ENCODE data around the gene MYO6. TPM values are rescaled to one million over a fixed set of nuclear protein-coding genes. Genes with fewer than 3 reads are reported as not detected.

Gene MYO6
- total RNA-seq, 1 experiment from 2014 or later = 2.0 TPM

DNA sequence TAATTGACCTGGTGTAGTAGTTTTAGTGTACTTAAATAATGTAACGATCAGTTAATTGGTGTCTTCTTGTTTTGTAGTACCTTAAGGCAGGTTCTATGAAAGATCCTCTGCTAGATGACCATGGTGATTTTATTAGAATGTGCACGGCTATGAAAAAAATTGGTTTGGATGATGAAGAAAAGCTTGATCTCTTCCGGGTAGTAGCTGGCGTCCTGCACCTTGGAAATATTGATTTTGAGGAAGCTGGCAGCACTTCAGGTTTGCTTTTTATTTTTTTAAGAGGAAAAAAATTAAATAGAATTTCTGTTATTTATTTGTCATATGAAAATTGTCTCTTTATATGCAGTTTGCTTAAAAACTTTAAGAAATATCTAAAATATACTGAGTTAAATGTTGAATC, 99.2 kb downstream of the MYO6 start:
- Histone ChIP-seq H3K9me2 (replicated peaks; ENCODE audit: insufficient read depth, low read length) (no peaks in the 10 kb centered on the region), H3K4me2 (ENCODE audit: low read depth, low read length, poor library complexity, severe bottlenecking) (no peak overlapping the region), H3K9me3 (ENCODE audit: low read length) (no peaks in the 10 kb centered on the region), H4K20me1 (ENCODE audit: insufficient read depth, low read depth, low read length) (no peaks in the 10 kb centered on the region), H3K4me1 (ENCODE audit: low read length) (no peaks in the 10 kb centered on the region), H3K9ac (ENCODE audit: low read length) (no peak overlapping the region), H2AFZ (ENCODE audit: low read length) (no peak overlapping the region), H3K79me2 (ENCODE audit: low read length) (no peaks in the 10 kb centered on the region), H3K27me3 (ENCODE audit: low read length) (no peaks in the 10 kb centered on the region), H3K27ac (ENCODE audit: low read length) (no peak overlapping the region), H3K36me3 (ENCODE audit: insufficient read depth, low read length) (no peaks in the 10 kb centered on the region), H3K4me3 (ENCODE audit: low read length) (no peak overlapping the region)
- DNase-seq = no peak

DNA sequence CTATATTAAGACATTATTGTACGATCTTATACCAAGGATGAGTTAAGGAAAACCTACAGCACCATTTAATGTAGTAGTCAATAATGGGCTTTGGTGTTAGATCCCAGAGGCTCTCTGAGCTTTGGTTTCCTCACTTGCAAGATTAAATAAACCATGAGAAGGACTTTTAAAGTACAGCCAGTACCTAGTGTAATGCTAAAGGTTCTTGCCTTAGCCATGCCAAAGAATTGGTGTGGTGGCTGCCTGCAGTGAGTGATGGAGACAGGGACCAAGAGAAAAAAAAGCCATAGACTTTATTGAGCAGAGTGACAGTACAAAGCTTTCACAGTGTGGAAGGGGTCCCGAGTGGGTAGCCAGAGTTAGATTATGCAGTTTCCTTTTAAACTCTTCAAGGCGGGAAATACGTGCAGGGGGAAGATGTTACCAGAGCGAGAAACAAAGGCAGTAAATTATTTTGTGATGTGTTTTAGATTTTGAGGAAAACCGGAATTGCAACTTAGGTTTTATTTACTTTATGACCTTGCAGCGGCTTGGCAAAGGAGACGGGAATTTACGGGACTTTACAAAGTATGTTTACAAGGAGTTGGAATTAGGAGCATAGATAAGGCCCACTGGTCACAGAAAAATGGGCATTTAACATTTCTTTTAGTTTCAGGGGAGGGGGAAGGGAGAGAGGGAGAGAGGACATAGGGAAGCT, 100.4 kb downstream of the MYO6 start:
- Histone ChIP-seq H3K9me2 (replicated peaks; ENCODE audit: insufficient read depth, low read length) (no peaks in the 10 kb centered on the region), H3K36me3 (ENCODE audit: insufficient read depth, low read length) (no peaks in the 10 kb centered on the region), H3K9ac (ENCODE audit: low read length) (no peak overlapping the region), H2AFZ (ENCODE audit: low read length) (no peak overlapping the region), H3K79me2 (ENCODE audit: low read length) (no peaks in the 10 kb centered on the region), H3K27me3 (ENCODE audit: low read length) (no peaks in the 10 kb centered on the region), H3K4me2 (ENCODE audit: low read depth, low read length, poor library complexity, severe bottlenecking) (no peak overlapping the region), H3K4me3 (ENCODE audit: low read length) (no peak overlapping the region), H3K4me1 (ENCODE audit: low read length) (no peaks in the 10 kb centered on the region), H3K27ac (ENCODE audit: low read length) (no peak overlapping the region), H4K20me1 (ENCODE audit: insufficient read depth, low read depth, low read length) (no peaks in the 10 kb centered on the region), H3K9me3 (ENCODE audit: low read length) (no peaks in the 10 kb centered on the region)
- no peak for DNase-seq

- no peaks in the 10 kb centered on the region for H3K27me3 ChIP-seq (ENCODE audit: low read length)
- no peaks in the 10 kb centered on the region for H3K36me3 ChIP-seq (ENCODE audit: insufficient read depth, low read length)
- no peaks in the 10 kb centered on the region for H4K20me1 ChIP-seq (ENCODE audit: insufficient read depth, low read depth, low read length)
- no peak overlapping the region for H3K9ac ChIP-seq (ENCODE audit: low read length)
- H3K4me2 ChIP-seq (ENCODE audit: low read depth, low read length, poor library complexity, severe bottlenecking) = no peak overlapping the region
- H3K4me1 ChIP-seq (ENCODE audit: low read length) = no peaks in the 10 kb centered on the region
- H3K9me3 ChIP-seq (ENCODE audit: low read length) = no peaks in the 10 kb centered on the region
- H3K27ac ChIP-seq (ENCODE audit: low read length) = no peak overlapping the region
- H3K9me2 ChIP-seq (replicated peaks; ENCODE audit: insufficient read depth, low read length) = no peaks in the 10 kb centered on the region
- no peak overlapping the region for H2AFZ ChIP-seq (ENCODE audit: low read length)
- no peaks in the 10 kb centered on the region for H3K79me2 ChIP-seq (ENCODE audit: low read length)
- H3K4me3 ChIP-seq (ENCODE audit: low read length) = no peak overlapping the region
- DNase-seq = no peak
These were observed 101.2 kb downstream of the MYO6 start for GRCh38 chr6:75850026-75850833.

- no peak for DNase-seq
- Histone ChIP-seq H3K27ac (ENCODE audit: low read length) (no peak overlapping the region), H2AFZ (ENCODE audit: low read length) (no peak overlapping the region), H3K9me2 (replicated peaks; ENCODE audit: insufficient read depth, low read length) (no peaks in the 10 kb centered on the region), H3K9me3 (ENCODE audit: low read length) (no peaks in the 10 kb centered on the region), H3K4me2 (ENCODE audit: low read depth, low read length, poor library complexity, severe bottlenecking) (no peak overlapping the region), H3K9ac (ENCODE audit: low read length) (no peak overlapping the region), H3K79me2 (ENCODE audit: low read length) (no peaks in the 10 kb centered on the region), H4K20me1 (ENCODE audit: insufficient read depth, low read depth, low read length) (no peaks in the 10 kb centered on the region), H3K4me1 (ENCODE audit: low read length) (no peaks in the 10 kb centered on the region), H3K4me3 (ENCODE audit: low read length) (no peak overlapping the region), H3K36me3 (ENCODE audit: insufficient read depth, low read length) (no peaks in the 10 kb centered on the region), H3K27me3 (ENCODE audit: low read length) (no peaks in the 10 kb centered on the region)
These were observed 103.7 kb downstream of the MYO6 start for GRCh38 chr6:75852721-75853120.

GRCh38 chr6:75853806-75854205, 104.8 kb downstream of the MYO6 start:
- Histone ChIP-seq H3K9ac (ENCODE audit: low read length) (no peak overlapping the region), H3K79me2 (ENCODE audit: low read length) (no peaks in the 10 kb centered on the region), H3K27me3 (ENCODE audit: low read length) (no peaks in the 10 kb centered on the region), H2AFZ (ENCODE audit: low read length) (no peak overlapping the region), H3K36me3 (ENCODE audit: insufficient read depth, low read length) (no peaks in the 10 kb centered on the region), H3K4me1 (ENCODE audit: low read length) (no peaks in the 10 kb centered on the region), H3K4me2 (ENCODE audit: low read depth, low read length, poor library complexity, severe bottlenecking) (no peak overlapping the region), H4K20me1 (ENCODE audit: insufficient read depth, low read depth, low read length) (no peaks in the 10 kb centered on the region), H3K27ac (ENCODE audit: low read length) (no peak overlapping the region), H3K4me3 (ENCODE audit: low read length) (no peak overlapping the region), H3K9me3 (ENCODE audit: low read length) (no peaks in the 10 kb centered on the region), H3K9me2 (replicated peaks; ENCODE audit: insufficient read depth, low read length) (no peaks in the 10 kb centered on the region)
- no peak for DNase-seq

DNA sequence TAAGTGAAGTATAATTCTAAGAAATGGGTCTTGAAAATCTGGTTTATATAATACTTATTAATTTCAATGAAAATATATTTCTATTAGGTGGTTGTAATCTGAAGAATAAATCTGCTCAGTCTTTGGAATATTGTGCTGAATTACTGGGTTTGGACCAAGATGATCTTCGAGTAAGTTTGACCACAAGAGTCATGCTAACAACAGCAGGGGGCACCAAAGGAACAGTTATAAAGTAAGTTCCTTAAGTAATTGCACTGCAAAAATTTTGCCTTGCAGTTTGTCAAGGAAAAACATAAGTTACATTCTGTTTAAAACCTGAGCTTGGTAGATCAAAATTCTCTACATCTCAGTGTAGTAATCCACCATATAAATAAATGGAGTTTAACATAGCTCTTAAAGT, 106.0 kb downstream of the MYO6 start:
- no peaks in the 10 kb centered on the region for H3K4me1 ChIP-seq (ENCODE audit: low read length)
- no peaks in the 10 kb centered on the region for H3K79me2 ChIP-seq (ENCODE audit: low read length)
- DNase-seq = peak; percentile 87
- no peaks in the 10 kb centered on the region for H4K20me1 ChIP-seq (ENCODE audit: insufficient read depth, low read depth, low read length)
- no peak overlapping the region for H3K9ac ChIP-seq (ENCODE audit: low read length)
- no peak overlapping the region for H3K27ac ChIP-seq (ENCODE audit: low read length)
- no peak overlapping the region for H2AFZ ChIP-seq (ENCODE audit: low read length)
- H3K4me3 ChIP-seq (ENCODE audit: low read length) = no peak overlapping the region
- no peaks in the 10 kb centered on the region for H3K9me2 ChIP-seq (replicated peaks; ENCODE audit: insufficient read depth, low read length)
- no peaks in the 10 kb centered on the region for H3K36me3 ChIP-seq (ENCODE audit: insufficient read depth, low read length)
- no peaks in the 10 kb centered on the region for H3K27me3 ChIP-seq (ENCODE audit: low read length)
- no peaks in the 10 kb centered on the region for H3K9me3 ChIP-seq (ENCODE audit: low read length)
- H3K4me2 ChIP-seq (ENCODE audit: low read depth, low read length, poor library complexity, severe bottlenecking) = no peak overlapping the region

- no peaks in the 10 kb centered on the region for H3K79me2 ChIP-seq (ENCODE audit: low read length)
- no peak overlapping the region for H3K9ac ChIP-seq (ENCODE audit: low read length)
- H3K27me3 ChIP-seq (ENCODE audit: low read length) = no peaks in the 10 kb centered on the region
- no peak overlapping the region for H3K4me3 ChIP-seq (ENCODE audit: low read length)
- no peaks in the 10 kb centered on the region for H3K36me3 ChIP-seq (ENCODE audit: insufficient read depth, low read length)
- H3K9me2 ChIP-seq (replicated peaks; ENCODE audit: insufficient read depth, low read length) = no peaks in the 10 kb centered on the region
- no peak overlapping the region for H2AFZ ChIP-seq (ENCODE audit: low read length)
- no peaks in the 10 kb centered on the region for H3K9me3 ChIP-seq (ENCODE audit: low read length)
- no peak overlapping the region for H3K27ac ChIP-seq (ENCODE audit: low read length)
- H4K20me1 ChIP-seq (ENCODE audit: insufficient read depth, low read depth, low read length) = no peaks in the 10 kb centered on the region
- DNase-seq = no peak
- no peak overlapping the region for H3K4me2 ChIP-seq (ENCODE audit: low read depth, low read length, poor library complexity, severe bottlenecking)
- no peaks in the 10 kb centered on the region for H3K4me1 ChIP-seq (ENCODE audit: low read length)
These were observed 107.9 kb downstream of the MYO6 start for GRCh38 chr6:75856902-75857301.

DNA sequence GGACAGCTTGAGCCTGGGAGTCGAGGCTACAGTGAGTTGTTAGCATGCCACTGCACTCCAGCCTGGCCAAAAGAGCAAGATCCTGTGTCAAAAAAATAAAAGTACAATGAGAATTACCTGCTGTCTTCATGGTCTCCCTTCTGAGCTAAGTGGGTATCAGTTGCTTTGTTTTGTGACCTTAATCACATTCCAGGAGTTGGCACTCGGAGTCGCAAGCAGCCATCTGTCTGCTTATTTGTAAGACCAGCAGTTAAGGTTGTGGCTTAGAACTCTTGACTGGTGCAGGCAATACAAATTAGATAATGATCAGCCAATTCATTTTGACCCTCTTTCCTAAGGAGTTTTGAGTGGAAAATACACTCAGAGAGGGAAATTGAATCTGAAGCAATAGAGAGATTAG, 114.0 kb downstream of the MYO6 start:
- Histone ChIP-seq H3K9me2 (replicated peaks; ENCODE audit: insufficient read depth, low read length) (no peaks in the 10 kb centered on the region), H3K27me3 (ENCODE audit: low read length) (no peaks in the 10 kb centered on the region), H4K20me1 (ENCODE audit: insufficient read depth, low read depth, low read length) (no peaks in the 10 kb centered on the region), H3K79me2 (ENCODE audit: low read length) (no peaks in the 10 kb centered on the region), H3K4me3 (ENCODE audit: low read length) (no peak overlapping the region), H2AFZ (ENCODE audit: low read length) (no peak overlapping the region), H3K4me2 (ENCODE audit: low read depth, low read length, poor library complexity, severe bottlenecking) (no peak overlapping the region), H3K9ac (ENCODE audit: low read length) (no peak overlapping the region), H3K27ac (ENCODE audit: low read length) (no peak overlapping the region), H3K9me3 (ENCODE audit: low read length) (no peaks in the 10 kb centered on the region), H3K36me3 (ENCODE audit: insufficient read depth, low read length) (no peaks in the 10 kb centered on the region), H3K4me1 (ENCODE audit: low read length) (no peaks in the 10 kb centered on the region)
- DNase-seq = no peak

Measured in Karpas-422 (cell line).